ENCODE measurements around the gene AP1S1.
"Not testable (repeated sequence)": the region's sequence is repeated elsewhere in the genome, so short reads cannot be mapped to it uniquely, and the experiment has no call there.

AP1S1 gene

GRCh38 chr7:101125989-101126650 is 28.2 kb upstream of the AP1S1 start:
- DNase-seq (ENCODE audit: low read depth), result no peak

- peak; percentile 99 for DNase-seq (ENCODE audit: low read depth)
Measured at GRCh38 chr7:101126651-101127459, 27.4 kb upstream of the AP1S1 start, which contains the start of gene SERPINE1. Gene SERPINE1 (plus strand): TSS chr7:101127104. CDS start chr7:101128394, 1,290 bp downstream.

- no peak for DNase-seq (ENCODE audit: low read depth)
Measured at GRCh38 chr7:101127460-101128039, 26.7 kb upstream of the AP1S1 start.

- DNase-seq (ENCODE audit: low read depth), result no peak
Measured at GRCh38 chr7:101128040-101128834, 26.0 kb upstream of the AP1S1 start.

- DNase-seq (ENCODE audit: low read depth), result no peak
Measured at GRCh38 chr7:101129603-101130117, 24.6 kb upstream of the AP1S1 start.

GRCh38 chr7:101132626-101133600 is 21.4 kb upstream of the AP1S1 start:
- DNase-seq (ENCODE audit: low read depth), result not testable (repeated sequence)

GRCh38 chr7:101133621-101134398 is 20.5 kb upstream of the AP1S1 start:
- no peak for DNase-seq (ENCODE audit: low read depth)

- DNase-seq (ENCODE audit: low read depth), result no peak
Measured at GRCh38 chr7:101134399-101134980, 19.8 kb upstream of the AP1S1 start.

- DNase-seq (ENCODE audit: low read depth), result no peak
Measured at GRCh38 chr7:101137651-101138212, 16.5 kb upstream of the AP1S1 start.

GRCh38 chr7:101138213-101138870 is 15.9 kb upstream of the AP1S1 start:
- DNase-seq (ENCODE audit: low read depth), result peak; percentile 95

GRCh38 chr7:101140339-101140699 is 14.0 kb upstream of the AP1S1 start:
- DNase-seq (ENCODE audit: low read depth), result no peak

- no peak for DNase-seq (ENCODE audit: low read depth)
Measured at GRCh38 chr7:101140746-101141382, 13.4 kb upstream of the AP1S1 start.

- DNase-seq (ENCODE audit: low read depth), result no peak
Measured at GRCh38 chr7:101151908-101152651, 2.2 kb upstream of the AP1S1 start.

- DNase-seq (ENCODE audit: low read depth), result no peak
Measured at GRCh38 chr7:101154693-101155102, 422 bp downstream of the AP1S1 start.

- DNase-seq (ENCODE audit: low read depth), result no peak
Measured at GRCh38 chr7:101155303-101155702, 1.0 kb downstream of the AP1S1 start.

- no peak for DNase-seq (ENCODE audit: low read depth)
Measured at GRCh38 chr7:101156277-101156676, 2.0 kb downstream of the AP1S1 start.

- DNase-seq (ENCODE audit: low read depth), result no peak
Measured at GRCh38 chr7:101156866-101157589, 2.8 kb downstream of the AP1S1 start.

Data from GM04504 (cell line).